ENCODE results near the gene HNRNPUL1.

HNRNPUL1 gene

DNA sequence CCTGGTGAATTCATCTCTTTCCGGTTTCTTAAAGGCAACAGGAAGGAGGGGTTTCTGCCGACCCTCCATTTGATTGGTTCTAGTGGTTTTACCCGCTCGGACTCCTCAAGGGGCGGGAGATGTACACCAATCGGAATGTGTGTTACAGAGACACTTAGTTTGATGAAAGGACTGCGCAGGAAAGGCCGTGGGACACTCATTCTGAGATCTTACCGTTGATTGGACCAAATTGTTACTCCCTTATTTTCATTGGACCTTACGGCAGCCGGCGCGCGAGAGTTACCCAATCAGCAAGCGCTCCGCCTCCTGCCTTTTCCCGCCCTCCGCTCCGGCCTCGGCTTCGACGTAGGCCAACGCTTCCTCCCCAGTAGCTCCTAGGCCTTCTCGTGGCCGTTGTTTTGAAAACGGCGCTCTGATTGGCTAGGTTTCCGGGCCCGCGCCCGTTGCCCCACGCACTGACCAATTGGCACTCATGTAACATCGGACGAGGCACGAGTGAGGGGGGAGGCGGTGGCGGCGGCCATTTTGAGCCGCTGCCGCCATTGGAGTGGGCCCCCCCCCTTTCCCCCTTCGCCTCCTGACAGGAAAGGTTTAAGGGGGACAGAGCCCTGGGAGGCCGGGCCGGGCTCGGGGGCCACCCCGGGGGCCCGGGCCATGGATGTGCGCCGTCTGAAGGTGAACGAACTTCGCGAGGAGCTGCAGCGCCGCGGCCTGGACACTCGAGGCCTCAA lies at the start of gene HNRNPUL1:
TSS of gene HNRNPUL1 (plus strand) at position 523 of the 731 bp plus-strand sequence. CDS start at position 655, 132 bp downstream.
- H3K27me3 ChIP-seq (ENCODE audit: insufficient read depth, low read depth, severe bottlenecking) = no peaks in the 10 kb centered on the region
- peak; percentile 98 for DNase-seq
- no peaks in the 10 kb centered on the region for H3K9me3 ChIP-seq (ENCODE audit: severe bottlenecking)
- H3K36me3 ChIP-seq = peaks cover 40% of the 10 kb centered on the region
- H3K27ac ChIP-seq = peak within 1 kb of the TSS; percentile 100
- no peak for TF ChIP-seq CTCF (IDR thresholded peaks at IDR 0.05; ENCODE audit: low read depth, low read length)
- peak within 1 kb of the TSS; percentile 97 for H3K4me3 ChIP-seq (ENCODE audit: low read depth, low read length)

GRCh38 chr19:41217741-41218140 lies 46.4 kb upstream of the HNRNPUL1 start:
- Histone ChIP-seq H3K4me3 (ENCODE audit: low read depth, low read length) (no peak overlapping the region), H3K36me3 (no peaks in the 10 kb centered on the region), H3K27me3 (ENCODE audit: insufficient read depth, low read depth, severe bottlenecking) (no peaks in the 10 kb centered on the region), H3K9me3 (ENCODE audit: severe bottlenecking) (no peaks in the 10 kb centered on the region), H3K27ac (no peak overlapping the region)
- TF ChIP-seq CTCF (IDR thresholded peaks at IDR 0.05; ENCODE audit: low read depth, low read length) = no peak
- no peak for DNase-seq

- no peak for DNase-seq
- Histone ChIP-seq H3K27ac (peak overlapping the region; percentile 48), H3K36me3 (no peaks in the 10 kb centered on the region), H3K9me3 (ENCODE audit: severe bottlenecking) (no peaks in the 10 kb centered on the region), H3K27me3 (ENCODE audit: insufficient read depth, low read depth, severe bottlenecking) (no peaks in the 10 kb centered on the region), H3K4me3 (ENCODE audit: low read depth, low read length) (no peak overlapping the region)
- no peak for TF ChIP-seq CTCF (IDR thresholded peaks at IDR 0.05; ENCODE audit: low read depth, low read length)
These were observed 45.9 kb upstream of the HNRNPUL1 start for GRCh38 chr19:41218249-41218614.

- peak; percentile 53 for DNase-seq
- H3K27ac ChIP-seq = peak within 1 kb of the TSS; percentile 48
- H3K27me3 ChIP-seq (ENCODE audit: insufficient read depth, low read depth, severe bottlenecking) = no peaks in the 10 kb centered on the region
- no peak for TF ChIP-seq CTCF (IDR thresholded peaks at IDR 0.05; ENCODE audit: low read depth, low read length)
- no peaks in the 10 kb centered on the region for H3K9me3 ChIP-seq (ENCODE audit: severe bottlenecking)
- H3K36me3 ChIP-seq = no peaks in the 10 kb centered on the region
- peak within 1 kb of the TSS; percentile 38 for H3K4me3 ChIP-seq (ENCODE audit: low read depth, low read length)
These were observed 45.3 kb upstream of the HNRNPUL1 start, which contains the start of gene AXL for GRCh38 chr19:41218615-41219507. TSS of gene AXL (plus strand) at chr19:41219223. CDS start at chr19:41219393, 170 bp downstream.

DNA sequence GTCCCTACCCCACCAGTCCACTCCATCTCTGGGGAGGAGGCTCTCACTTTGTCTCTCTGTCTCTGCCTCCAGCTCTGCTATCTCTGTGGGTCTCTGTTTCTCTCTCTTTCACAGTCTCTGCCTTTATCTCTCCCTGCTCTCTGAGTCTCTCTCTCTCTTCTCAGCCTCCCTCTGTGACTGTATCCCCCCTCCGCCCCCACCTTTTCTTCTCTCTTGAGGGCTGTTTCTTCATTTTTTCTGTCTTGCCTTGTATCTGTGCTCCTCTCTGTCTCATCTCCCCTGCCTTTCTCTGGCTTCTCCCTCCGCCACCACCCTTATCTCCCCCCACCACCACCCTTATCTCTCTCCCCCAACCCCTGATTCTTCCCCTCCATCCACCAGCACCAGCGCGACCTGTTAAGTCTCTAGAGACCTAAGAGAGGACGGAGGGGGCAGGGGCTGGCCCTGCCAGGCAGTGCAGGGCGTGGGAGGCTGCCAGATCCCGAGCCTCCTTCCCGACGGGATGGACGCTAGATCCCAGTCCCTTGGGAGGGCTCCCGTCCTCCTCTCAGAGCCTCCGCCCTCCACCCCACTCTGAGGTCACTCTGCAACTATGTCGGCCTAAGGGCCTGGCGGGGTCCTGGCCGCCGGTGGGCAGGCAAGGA lies 44.1 kb upstream of the HNRNPUL1 start:
- no peak overlapping the region for H3K4me3 ChIP-seq (ENCODE audit: low read depth, low read length)
- H3K9me3 ChIP-seq (ENCODE audit: severe bottlenecking) = no peaks in the 10 kb centered on the region
- H3K27me3 ChIP-seq (ENCODE audit: insufficient read depth, low read depth, severe bottlenecking) = no peaks in the 10 kb centered on the region
- H3K27ac ChIP-seq = no peak overlapping the region
- TF ChIP-seq CTCF (IDR thresholded peaks at IDR 0.05; ENCODE audit: low read depth, low read length) = no peak
- no peaks in the 10 kb centered on the region for H3K36me3 ChIP-seq
- no peak for DNase-seq
